HG03565 (cell line): ENCODE results near the gene RAB38.

Source experiments
- ATAC-seq: cut with Tn5 transposase; IDR thresholded peaks from one replicate; pipeline ENCODE4 v1.9.1; 2021; ENCODE audit warnings: mild to moderate bottlenecking, moderate library complexity; ENCODE audit not compliant: unreplicated experiment

The RAB38 gene

DNA sequence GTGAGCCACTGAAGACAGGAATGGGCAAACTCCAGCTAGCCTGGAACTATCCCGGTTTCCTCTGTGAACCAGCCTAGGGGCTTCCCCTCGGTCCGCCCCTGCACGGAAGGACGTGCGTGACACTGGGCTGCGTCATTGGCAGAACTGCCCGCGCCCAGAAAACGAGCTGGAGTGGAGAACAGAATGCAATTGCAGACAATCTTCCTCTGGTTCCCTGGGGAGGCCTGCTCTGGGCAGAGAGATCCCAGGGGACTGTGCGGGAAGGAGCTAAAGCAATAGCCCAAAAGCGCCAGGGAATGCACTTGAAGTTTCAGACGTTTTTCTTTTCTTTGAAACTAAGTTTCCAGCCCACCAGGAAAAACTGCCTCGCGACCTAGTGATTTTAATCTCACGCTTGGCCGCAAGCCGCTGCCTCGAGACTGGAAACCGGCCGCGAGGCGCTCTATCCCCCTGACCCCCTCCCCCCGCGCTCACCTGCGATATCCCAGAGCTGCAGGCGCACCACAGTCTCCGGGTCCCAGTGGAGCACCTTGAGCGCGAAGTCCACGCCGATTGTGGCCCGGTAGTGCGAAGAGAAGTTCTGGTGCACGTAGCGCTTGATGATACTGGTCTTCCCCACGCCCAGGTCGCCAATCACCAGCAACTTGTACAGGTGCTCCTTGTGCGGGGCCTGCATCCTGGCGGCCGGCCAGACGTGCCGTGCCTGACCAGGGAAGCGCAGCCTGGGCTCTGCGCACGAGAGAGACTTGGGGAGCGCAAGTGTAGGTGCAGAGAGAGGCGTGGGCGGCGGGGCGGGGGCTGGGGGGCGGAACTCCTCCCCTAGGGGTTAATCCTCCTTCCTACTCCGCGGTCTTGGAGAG, at the start of gene RAB38:
Gene RAB38, minus strand, starts transcription at position 735 of the 860 bp plus-strand sequence. Its CDS starts 59 bp downstream, at position 676.
- ATAC-seq, result peak; percentile 29

DNA sequence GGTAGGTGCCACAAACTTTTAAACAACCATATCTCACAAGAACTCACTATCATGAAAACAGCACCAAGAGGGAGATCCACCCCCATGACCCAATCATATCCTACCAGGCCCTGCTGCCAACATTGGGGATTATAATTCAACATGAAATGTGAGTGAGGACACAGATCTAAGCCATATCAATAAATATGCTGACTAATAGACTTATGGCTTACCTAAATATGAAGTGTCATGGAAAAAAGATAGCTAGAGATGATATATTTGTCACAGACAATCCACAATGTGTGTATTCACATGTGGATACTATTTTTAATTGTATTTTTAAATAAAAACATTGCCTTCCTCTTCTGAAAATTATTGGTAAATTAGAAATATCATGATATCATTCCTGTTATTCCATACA, 38.2 kb upstream of the RAB38 start:
- ATAC-seq, result no peak

DNA sequence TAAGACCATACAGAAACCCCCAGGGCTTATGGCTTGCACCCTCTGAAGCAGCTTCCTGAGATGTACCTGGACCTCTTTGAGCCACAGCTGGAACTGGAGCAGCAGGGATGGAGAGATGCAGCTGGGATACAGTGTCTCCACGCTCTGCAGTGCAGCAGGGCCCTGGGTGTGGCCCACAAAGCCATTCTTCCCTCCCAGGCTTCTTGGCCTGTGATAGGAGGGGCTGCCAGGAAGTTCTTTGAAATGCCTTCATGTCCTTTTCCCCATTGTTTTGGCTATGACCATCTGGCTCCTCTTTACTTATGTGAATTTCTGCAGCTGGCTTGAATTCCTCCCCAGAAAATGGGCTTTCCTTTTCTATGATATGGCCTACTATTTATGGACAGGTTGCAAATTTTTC, 37.1 kb upstream of the RAB38 start:
- no peak for ATAC-seq

DNA sequence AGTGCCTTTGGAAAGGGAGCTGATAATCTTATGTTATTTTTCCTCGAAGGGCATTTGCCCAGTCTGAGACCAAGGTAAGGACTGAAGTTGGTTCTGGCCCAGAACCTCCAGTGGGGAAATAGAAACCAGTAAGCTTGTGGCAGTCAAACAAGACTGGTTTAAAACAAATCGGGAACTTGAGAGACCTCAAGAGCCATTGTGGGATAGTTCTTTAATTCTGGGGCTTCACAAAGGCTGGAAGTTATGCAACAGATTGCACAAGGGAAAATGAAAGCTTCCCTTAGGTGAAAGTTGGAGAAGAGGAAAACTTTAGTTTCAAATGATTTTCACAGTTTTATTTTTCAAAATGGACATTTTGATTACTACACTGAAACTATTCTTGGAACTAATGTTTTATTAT, 33.5 kb upstream of the RAB38 start:
- no peak for ATAC-seq

DNA sequence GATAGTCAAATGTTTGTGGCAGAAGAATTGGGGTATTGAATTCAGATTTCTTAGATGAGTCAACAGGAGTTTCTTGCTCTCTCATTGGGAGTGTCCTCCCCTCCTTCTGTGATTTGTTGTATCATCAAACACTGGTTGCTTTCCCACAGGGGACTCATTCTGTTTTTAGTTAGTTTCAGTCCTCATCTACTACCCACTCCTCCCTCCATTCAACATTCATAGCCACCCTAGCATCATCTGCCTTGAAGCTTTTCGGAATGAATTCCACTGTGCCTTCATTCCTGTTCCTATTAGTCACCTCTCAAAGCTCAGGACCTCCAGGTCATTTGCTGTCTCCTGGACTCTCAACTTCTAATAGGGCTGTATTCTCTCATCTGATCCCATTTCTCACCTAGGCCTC, 31.5 kb upstream of the RAB38 start:
- peak; percentile 77 for ATAC-seq

DNA sequence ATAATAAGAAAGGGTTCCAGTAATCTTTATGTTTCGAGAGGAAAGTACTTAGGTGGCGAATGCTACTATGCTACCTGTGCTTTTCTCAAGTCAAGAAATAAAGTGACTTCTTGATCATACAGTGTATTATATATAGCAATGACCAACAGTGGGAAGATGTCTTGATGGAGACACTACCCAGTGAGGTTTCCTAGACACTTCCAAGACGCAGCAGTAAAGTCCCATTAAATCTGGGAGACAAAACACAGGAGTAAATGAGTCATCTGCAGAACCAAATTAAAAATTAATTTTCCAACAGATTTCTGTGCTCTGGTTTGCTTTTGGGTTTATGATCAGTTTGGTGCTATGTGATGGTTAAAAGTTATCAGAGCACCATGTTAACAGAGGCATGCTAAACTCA, 29.1 kb upstream of the RAB38 start:
- no peak for ATAC-seq

DNA sequence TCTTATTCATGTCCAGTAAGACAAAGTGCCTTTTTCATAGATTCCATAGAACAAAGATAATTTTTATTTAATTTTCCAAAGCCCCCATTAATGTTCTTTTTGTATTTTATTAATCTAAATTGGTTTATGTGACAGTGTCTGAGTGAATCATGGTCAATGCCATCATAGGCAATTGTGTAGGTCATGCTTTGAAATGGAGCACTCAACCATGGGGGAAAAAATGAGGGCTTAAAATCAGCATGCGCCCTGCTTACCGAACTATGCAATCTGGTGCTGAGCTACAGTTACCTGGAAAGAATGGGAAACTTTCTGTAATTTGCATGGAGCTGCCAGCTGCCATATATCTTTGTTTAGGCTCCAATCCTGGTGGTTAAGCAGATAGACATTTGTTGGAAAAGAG, 28.4 kb upstream of the RAB38 start:
- ATAC-seq, result no peak

DNA sequence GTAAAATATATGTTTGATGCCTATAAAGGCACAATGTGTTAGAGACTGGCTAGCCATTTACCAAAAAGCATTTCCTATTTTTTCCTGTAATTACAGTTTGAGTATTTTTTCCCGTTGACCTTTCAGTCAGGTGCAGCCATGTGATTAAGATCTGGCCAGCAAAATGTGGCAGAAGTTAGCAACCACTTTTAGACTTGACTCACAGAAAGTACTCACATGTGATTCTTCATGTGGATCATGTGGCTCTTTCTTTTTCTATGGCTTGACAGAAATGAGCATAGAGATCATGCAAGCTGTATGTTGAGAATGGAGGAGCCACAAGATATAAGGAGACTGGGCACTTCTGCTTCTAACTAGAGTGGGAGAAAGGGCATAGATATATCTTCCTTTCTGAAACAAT, 27.3 kb upstream of the RAB38 start:
- ATAC-seq, result no peak

DNA sequence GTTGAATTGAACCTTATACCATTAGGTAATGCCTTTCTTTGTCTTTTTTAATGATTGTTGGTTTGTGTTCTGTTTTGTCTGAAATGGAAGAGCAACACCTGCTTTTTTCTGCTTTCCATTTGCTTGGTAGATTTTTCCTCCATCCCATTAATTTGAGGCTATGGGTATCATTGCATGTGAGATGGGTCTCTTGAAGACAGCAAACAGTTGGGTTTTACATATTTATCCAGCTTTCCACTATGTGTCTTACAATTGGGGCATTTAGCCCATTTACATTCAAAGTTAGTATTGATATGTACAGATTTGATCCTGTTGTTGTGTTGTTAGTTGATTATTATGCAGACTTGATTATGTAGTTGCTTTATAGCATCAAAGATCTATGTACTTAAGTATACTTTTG, 21.1 kb upstream of the RAB38 start:
- no peak for ATAC-seq

DNA sequence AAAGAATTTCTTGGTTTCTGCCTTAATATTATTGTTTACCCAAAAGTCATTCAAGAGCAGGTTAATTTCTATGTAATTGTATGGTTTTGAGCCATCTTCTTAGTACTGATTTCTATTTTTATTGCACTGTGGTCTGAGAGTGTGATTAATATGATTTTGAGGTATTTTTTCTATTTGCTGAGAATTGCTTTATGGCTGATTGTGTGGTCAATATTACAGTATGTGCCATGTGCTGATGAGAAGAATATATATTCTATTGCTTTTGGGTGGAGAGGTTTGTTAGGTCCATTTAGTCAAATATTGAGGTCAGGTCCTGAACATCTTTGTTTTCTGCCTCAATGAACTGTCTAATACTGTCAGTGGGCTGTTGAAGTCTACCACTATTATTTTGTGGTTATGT, 20.7 kb upstream of the RAB38 start:
- no peak for ATAC-seq

DNA sequence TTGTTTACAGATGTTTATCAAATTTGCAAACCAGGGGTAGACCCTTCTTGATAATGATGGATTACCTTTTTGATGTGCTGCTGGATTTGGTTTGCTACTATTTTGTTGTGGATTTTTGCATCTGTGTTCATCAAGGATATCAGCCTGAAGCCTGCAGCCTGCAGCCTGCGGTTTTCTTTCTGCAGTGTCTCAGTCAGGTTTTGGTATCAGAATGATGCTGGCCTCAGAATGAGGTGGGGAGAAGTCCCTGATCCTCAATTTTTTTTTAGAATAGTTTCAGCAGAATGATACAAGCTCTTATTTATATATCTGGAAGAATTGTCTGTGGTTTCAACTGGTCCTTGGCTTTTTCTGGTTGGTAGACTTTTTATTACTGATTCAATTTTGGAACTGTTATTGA, 19.7 kb upstream of the RAB38 start:
- peak; percentile 55 for ATAC-seq

DNA sequence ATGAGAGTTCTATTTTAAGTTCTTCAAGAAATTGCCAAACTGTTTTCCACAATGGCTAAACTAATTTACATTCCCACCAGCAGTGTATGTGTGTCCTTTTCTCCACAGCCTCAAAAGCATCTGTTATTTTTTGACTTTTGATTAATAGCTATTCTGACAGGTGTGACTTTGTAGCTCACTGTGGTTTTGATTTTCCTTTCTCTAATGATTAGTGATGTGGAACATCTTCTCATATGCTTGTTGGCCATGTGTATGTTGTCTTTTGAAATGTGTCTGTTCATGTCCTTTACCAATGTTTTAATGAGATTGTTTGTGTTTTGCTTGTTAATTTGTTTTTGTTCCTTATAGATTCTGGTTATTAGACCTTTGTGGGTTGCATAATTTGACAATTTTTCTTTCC, 18.0 kb upstream of the RAB38 start:
- ATAC-seq, result no peak

DNA sequence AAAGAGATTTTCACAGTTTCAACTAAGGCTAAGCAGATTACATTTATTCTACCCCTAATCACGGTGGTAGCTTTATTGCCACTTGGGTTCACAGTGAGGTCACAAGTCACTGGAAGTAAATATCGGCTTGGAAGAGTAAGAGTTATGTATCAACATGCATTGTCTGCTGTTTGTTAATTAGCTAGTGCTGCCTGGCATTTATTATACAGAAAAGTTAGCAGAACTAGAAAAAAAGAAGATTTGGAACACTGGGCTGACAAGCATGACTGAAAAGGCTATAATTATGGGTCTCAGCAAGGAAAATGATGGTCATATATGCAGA, 13.7 kb upstream of the RAB38 start:
- ATAC-seq, result no peak

DNA sequence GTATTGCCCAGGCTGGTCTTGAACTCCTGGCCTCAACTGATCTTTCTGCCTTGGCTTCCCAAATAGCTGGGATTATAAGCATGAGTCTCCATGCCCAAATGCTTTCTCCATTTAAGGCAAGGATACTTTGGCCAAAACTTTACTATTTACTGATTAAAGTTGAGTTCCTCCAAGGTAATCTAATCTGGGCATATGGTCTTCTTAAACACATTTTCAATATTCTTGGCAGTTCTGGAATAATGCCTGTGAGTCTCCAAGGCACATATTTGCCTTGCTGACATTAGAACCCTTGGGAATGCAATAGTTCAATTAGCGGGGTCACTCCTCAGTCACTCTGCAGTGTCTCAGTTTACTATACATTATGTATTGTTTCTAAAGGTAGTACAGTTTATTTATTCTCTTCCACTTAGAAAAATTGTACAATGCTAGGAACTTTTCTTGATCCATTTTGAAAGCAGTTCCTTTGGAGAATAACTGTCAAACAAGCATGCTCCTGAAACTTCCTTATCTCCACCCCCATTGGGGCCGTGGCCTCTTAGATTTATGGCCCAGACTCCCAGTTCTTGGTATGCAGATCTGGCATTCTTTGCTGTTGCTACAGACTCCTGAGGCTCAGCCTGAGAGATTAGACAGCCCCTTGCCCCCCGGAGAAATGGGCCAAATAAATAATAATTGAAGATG, 13.1 kb upstream of the RAB38 start:
- no peak for ATAC-seq

DNA sequence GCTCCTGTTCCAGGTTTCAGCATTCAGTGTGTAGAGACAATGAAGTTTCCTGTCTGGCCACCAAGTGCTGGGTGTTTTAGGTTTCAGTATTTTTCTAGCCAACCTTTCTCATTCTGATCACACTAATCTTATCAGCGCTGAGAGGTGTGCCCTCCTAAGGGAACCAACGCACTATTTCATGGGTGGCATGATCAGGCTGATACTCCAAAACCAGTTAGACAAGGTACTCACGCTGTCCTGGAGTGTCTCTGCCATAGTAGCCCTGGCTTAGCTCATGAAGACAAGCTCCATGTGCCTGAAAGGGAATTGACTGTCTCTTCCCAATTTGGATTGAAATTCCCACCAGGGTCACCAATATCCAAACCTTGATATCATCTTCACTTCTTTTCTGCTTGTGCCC, 8.0 kb upstream of the RAB38 start:
- ATAC-seq, result no peak

DNA sequence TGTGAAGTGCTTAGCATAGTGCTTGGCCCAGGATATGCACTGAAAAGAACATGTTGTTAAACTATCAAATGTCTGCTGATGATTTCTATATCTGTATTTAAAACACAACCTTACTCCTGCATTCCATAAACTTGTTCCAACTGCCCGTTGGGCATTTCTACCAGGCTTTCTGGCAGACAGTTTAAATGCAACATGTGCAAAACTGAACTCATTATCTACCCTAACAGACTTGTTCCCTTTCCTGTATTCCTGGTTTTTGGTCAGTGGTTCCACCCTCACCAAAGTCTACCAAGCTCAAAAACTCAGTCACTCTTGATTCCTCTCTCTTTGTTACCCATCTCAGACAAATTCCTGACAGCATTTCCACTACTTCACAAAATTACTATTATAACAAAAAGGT, 6.5 kb upstream of the RAB38 start:
- no peak for ATAC-seq

DNA sequence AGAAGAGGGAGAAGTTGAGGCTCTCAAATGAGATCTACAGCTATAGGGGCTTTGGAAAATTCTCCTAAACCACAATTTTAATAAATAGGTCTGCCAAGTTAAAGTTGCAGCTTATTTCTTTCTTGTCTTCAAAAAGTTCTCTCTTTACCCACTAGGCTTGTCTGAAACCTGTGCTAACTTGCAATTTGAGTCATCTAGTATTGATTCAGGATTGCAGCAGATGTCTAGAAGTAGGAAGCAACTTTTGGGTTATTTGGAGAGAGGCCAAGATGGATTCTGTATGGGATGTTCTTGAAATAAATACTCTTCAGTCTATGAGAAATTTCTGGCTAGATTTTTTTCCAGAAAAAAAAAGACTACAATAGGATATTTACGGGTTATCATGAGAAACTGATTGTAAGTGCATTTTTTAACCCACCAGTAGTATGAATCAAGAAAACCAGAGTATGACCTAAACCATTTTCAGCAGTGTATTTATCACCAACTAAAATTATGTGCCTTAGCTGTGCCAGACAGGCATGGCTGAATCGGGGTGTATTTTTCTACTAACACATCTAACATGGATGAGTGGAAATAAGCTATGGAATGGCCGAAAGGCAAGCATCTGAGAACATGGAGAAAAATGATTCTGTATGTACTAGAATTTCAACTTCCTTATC, 4.9 kb upstream of the RAB38 start:
- no peak for ATAC-seq

DNA sequence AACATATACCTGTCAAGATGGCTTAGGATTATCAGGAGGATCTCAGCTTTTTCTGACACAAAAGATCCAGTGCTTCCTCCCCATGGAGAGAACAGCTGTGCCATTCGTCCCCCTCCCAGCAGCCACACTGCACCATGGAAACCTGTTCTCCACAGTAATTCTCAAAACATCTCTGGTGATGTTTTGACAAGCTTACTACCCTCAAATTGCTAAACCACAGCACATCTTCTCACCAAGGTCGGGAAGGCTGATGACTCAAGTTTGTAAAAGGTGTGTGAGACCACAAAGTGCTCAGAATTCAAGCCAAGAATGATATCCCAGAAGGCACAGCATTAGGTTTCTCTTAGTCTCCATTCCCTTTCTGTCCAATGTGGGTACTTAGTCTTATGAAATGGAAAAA, 3.9 kb upstream of the RAB38 start:
- ATAC-seq, result peak; percentile 75

DNA sequence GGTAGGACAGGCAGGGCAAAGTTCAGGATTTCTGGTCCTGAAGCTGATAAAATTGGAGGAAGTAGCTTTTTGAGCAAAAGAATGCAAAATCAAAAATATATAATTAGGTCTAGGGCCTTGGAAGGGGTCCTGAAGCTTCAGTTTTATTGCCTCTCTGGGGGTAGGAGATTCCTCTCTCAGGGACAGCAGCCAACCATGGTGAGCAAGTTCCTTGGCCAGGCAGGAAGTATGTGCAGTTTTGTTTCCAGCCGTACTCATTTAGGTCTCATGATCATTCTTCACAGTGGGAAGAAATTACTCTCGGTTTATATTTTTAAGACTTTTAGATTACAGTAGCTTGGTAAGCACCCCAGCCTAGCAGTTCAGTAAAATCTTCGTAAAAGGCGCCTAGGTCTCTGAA, 2.9 kb upstream of the RAB38 start:
- ATAC-seq, result no peak

DNA sequence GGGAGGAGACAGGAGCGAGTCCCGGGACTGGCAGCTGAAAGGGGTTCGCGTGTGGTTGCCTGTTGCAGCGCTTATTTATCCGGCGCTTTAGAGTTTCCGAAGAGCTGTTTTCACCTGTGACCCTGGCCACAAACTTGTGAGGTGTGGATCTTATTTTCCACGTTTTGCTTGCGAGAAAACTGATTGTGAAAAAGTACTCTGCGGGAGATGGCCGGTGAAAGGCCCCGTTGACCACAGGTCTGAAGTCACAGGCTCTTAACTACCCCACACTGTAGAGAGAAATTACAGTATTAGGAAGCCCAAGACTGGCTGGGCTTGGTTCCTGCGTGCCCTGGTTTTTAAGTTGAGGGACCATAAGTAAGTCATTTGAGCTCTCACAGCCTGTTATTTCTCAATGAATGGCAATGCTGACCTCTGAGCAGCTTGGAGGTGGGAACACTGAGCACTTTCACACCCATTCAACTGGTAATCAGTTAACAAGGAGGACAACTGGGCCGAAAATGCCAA, 379 bp upstream of the RAB38 start:
- ATAC-seq, result peak; percentile 17

DNA sequence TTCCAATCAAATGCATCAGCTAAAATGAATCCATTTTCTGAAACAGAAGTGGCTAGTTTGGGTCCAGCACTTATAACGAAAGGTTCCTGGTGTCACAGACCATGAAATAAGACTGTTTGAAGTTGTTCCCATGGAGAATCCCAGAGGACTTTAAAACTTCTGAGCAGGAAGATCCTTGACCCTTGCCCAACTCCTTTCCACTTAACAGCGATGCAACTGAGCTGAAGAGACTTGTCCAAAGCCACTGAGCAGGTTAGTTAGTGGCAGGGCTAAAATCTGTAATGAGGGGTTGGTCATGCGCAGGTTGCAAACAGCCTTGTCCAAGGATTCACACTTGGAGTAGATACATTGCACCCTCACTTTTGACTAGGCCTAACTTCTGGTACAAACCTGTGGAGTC, 1.3 kb downstream of the RAB38 start:
- no peak for ATAC-seq

DNA sequence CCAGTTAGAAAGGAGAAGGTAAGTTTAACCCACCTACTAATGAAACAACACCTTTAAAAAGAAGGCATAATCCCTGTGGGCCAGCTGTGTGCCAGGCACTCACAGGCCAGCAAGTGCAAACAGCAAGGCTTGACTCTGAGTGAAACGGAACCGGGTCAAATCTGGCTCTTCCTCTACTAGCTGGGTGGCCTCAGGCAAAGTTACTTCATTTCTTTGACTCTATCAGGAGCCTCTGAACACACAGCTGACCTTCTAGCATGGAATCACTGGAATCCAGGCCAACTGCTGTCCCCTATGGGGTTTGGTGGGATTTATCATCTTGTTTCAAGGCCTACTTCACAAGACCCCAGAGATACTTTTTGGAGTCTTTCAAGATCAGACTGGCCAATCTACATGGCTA, 3.3 kb downstream of the RAB38 start:
- ATAC-seq, result no peak
